Esophagus (tissue), 2 donors: ENCODE results near the gene RBMS3. TPM values are rescaled to one million over a fixed set of nuclear protein-coding genes. Genes with fewer than 3 reads are reported as not detected.

Experiments used
- H3K27ac ChIP-seq, 2 donors: one replicate each; pipeline ENCODE4 v1.5.1; 2013; ENCODE audit warnings: low read depth in 2 of 2, mild to moderate bottlenecking in 2 of 2, inconsistent platforms in 1 of 2, low read length in 1 of 2, moderate library complexity in 1 of 2
- H3K27me3 ChIP-seq, 2 donors: one replicate each; pipeline ENCODE4 v1.6.1; 2013; ENCODE audit warnings: low read length in 2 of 2, control low read depth in 1 of 2, mild to moderate bottlenecking in 1 of 2; ENCODE audit not compliant: insufficient read depth in 2 of 2, control insufficient read depth in 1 of 2
- H3K36me3 ChIP-seq, 2 donors: one replicate each; pipeline ENCODE4 v1.6.1; 2013; ENCODE audit warnings: low read length in 1 of 2; ENCODE audit not compliant: control insufficient read depth in 2 of 2, insufficient read depth in 2 of 2
- H3K4me1 ChIP-seq, 2 donors: one replicate each; pipeline ENCODE4 v1.6.1; 2013; ENCODE audit warnings: low read length in 1 of 2; ENCODE audit not compliant: control insufficient read depth in 2 of 2, insufficient read depth in 2 of 2
- H3K4me3 ChIP-seq, 2 donors: one replicate each; pipeline ENCODE4 v1.5.1; 2013; ENCODE audit warnings: low read length in 2 of 2, mild to moderate bottlenecking in 2 of 2, low read depth in 1 of 2, moderate library complexity in 1 of 2
- H3K9me3 ChIP-seq, 2 donors: one replicate each; pipeline ENCODE4 v1.6.1; 2013; ENCODE audit warnings: mild to moderate bottlenecking in 2 of 2, low read depth in 1 of 2, low read length in 1 of 2, moderate library complexity in 1 of 2; ENCODE audit not compliant: control insufficient read depth in 2 of 2, insufficient read depth in 1 of 2
- WGBS, 2 donors: extraction: QIAGEN DNeasy Blood & Tissue Kit; methylation state at CpG; one replicate each; pipeline ENCODE4 v1.1.7; 2013; 5-methylcytosine and 5-hydroxymethylcytosine counted together
- polyA plus RNA-seq, 2 donors: library from polyadenylated mRNA; stranded (reverse); fragments of 200-250 nt; gene quantifications; one replicate each; pipeline ENCODE4 v1.2.3, GENCODE V29; 2013
- donor health status: healthy with polysubstance abuse.
- donor health status: Bipolar disorder and iron deficiency.

Gene RBMS3
- polyA plus RNA-seq, 2 donors = 1.1 to 1.7 TPM

DNA sequence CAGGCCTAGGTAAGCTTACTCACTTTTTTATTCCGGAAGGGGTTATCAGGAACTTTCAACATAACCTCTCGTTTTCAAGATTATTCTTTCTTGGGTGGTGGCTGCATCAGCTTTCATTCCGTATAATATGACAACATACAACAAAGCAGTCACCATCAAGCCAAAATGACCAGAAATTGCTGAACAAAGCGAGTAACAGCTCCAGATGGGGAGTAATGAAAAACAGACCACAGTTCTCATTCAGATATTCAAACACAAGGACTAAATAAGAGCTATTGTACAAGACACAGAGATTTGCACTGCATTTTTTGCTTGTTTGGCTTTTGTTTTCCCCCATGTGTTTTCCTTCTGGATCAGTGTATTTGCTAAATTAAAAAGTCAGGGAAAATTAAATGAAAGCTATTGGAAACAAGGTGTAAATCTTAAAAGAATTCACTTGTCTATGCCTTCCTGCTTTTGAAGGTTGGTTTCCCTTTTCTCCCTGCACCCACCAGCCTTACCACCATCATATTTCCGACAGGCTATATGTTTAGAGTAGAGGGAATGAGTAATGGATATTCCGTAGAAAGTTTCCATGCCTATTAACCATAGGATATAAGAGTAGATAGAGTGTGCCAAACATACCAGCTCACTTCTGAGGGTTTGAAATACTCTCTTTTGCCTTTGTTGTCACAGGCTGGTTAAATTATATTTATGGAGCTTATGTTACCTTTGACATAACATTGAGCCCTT is 213.6 kb downstream of the RBMS3 start:
- H3K4me3 ChIP-seq = no peak overlapping the region
- H3K4me1 ChIP-seq = no peaks in the 10 kb centered on the region
- H3K27ac ChIP-seq = no peak overlapping the region
- 72 to 74% methylated on average over 6 of the region's 6 CpGs for WGBS, 2 donors
- no peaks in the 10 kb centered on the region for H3K27me3 ChIP-seq
- no peaks in the 10 kb centered on the region for H3K36me3 ChIP-seq
- H3K9me3 ChIP-seq = no peaks in the 10 kb centered on the region

DNA sequence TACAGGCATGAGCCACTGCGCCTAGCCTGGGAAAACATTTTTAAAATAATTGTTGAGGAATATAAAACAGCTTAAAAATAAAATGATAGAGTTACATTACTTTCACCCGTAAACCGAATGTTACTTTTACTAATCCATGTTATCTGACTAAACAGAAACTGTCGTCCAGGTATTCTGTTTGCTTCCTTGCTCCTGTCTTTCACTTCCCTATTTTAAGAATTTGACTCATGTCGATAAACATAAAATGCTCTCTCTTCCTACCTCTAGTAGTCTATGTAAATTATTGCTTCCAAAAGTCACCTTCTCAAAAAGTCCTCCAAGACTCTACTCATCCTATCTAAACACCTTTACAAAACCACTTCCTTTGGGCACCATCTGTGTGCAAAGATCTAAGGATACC is 216.4 kb downstream of the RBMS3 start:
- Histone ChIP-seq H3K27ac (no peak overlapping the region), H3K27me3 (no peaks in the 10 kb centered on the region), H3K4me3 (no peak overlapping the region), H3K4me1 (no peaks in the 10 kb centered on the region), H3K36me3 (no peaks in the 10 kb centered on the region), H3K9me3 (no peaks in the 10 kb centered on the region)
- 86 to 88% methylated on average over 5 of the region's 5 CpGs for WGBS, 2 donors

DNA sequence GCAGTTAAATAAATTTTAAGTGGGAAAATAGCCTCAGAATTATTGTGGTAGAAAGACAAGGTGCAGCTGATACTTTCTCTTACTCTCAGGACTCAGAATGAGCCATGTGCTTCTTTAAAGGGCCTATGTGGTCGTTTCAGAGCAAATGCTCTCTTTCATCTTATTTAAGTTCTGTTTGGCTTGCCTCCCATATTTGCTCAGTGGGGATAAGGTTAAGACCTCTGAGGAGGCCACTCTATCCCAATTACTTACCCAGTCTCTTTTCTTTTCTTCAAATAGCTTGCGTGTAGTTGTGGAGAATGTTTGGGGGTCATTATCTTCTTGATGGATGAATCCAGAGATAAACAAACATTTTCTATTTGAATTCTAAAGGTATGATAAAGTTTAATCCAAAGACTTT is 221.9 kb downstream of the RBMS3 start:
- H3K27ac ChIP-seq = no peak overlapping the region
- H3K27me3 ChIP-seq = no peaks in the 10 kb centered on the region
- no peaks in the 10 kb centered on the region for H3K36me3 ChIP-seq
- H3K9me3 ChIP-seq = no peaks in the 10 kb centered on the region
- WGBS, 2 donors = 54 to 56% methylated on average over 2 of the region's 2 CpGs
- H3K4me3 ChIP-seq = no peak overlapping the region
- no peaks in the 10 kb centered on the region for H3K4me1 ChIP-seq

DNA sequence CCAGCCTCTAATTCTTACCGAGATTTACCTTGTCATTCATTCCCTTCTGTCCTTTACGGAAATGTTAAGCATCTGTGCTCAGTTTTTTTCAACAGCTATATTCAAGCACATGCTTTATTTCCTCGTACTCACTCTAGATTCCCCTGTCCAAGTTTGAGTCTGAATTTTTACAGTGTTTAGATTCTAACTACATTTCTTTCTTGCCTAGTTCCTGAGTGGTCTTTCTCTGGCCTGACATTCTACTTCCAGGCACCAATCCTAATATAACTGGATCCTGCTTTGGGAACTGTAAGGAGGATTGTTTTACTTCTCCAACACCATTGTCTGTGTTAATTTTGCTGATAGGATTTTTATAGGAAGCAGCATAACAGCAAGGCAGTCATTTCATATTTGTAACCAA is 222.4 kb downstream of the RBMS3 start:
- Histone ChIP-seq H3K27me3 (no peaks in the 10 kb centered on the region), H3K4me1 (no peaks in the 10 kb centered on the region), H3K36me3 (no peaks in the 10 kb centered on the region), H3K4me3 (no peak overlapping the region), H3K27ac (no peak overlapping the region), H3K9me3 (no peaks in the 10 kb centered on the region)
- WGBS, 2 donors = 53 to 59% methylated on average over 3 of the region's 3 CpGs

DNA sequence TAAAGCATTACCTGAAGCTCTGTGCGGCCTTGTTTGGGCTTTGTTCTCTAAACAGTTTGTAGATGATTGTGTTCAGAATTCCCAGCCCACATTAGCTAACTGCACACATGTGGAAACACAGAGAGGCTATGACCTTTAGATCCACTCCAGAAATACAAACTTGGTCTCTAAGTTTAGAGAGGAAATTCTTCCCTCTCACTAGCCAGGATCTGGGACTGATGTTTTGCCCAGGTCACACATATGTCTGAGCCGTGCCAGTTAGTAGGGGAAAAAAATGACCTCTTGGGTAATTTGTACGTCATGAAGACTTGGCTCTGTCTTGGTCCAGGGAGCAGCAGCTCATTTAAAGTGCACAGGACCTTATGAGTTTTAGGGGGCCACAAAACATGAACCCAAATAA is 223.1 kb downstream of the RBMS3 start:
- Histone ChIP-seq H3K4me1 (no peaks in the 10 kb centered on the region), H3K4me3 (no peak overlapping the region), H3K27ac (peak overlapping the region in 1 of 2 donors; percentile 10), H3K36me3 (no peaks in the 10 kb centered on the region), H3K27me3 (no peaks in the 10 kb centered on the region), H3K9me3 (no peaks in the 10 kb centered on the region)
- 53 to 58% methylated on average over 3 of the region's 3 CpGs for WGBS, 2 donors

DNA sequence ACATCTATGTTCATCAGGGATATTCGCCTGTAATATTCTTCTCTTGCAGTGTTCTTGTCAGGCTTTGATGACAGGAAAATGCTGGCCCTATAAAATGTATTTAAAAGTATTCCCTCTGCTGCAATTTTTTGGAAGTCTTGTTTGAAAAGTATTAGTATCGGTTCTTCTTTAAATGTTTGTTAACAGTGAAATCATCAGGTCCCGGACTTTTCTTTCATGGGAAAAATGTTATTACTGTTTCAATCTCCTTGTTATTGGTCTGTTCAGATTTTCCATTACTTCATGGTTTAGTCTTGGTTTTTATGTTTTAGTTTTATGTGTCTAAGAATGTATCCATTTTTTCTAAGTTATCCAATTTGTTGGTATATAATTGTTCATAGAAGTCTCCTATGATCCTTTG is 225.6 kb downstream of the RBMS3 start:
- Histone ChIP-seq H3K4me1 (no peaks in the 10 kb centered on the region), H3K27me3 (no peaks in the 10 kb centered on the region), H3K36me3 (no peaks in the 10 kb centered on the region), H3K27ac (no peak overlapping the region), H3K9me3 (no peaks in the 10 kb centered on the region), H3K4me3 (no peak overlapping the region)
- 86 to 93% methylated on average over 3 of the region's 3 CpGs for WGBS, 2 donors

DNA sequence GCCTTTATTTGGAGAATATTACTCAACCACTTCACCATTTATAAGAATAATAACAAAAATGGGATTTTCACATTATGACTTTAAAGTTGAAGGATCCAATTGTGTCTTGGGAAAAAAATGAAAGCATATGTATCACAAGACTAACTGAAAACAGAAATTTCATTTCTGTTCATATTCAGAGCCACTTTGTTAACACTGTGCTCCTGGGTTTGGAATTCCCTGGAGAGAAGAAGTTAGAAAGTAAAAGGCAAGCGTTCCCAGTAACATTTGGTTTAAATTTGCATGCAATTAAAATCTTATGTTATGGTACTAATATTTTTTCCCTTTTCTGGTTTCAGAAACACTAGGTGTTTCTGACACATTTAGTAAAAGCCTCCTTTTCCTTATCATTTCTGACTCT is 230.8 kb downstream of the RBMS3 start:
- WGBS, 2 donors = 70 to 86% methylated on average over 1 of the region's 1 CpG
- H3K9me3 ChIP-seq = no peaks in the 10 kb centered on the region
- no peak overlapping the region for H3K4me3 ChIP-seq
- H3K4me1 ChIP-seq = no peaks in the 10 kb centered on the region
- no peak overlapping the region for H3K27ac ChIP-seq
- H3K36me3 ChIP-seq = no peaks in the 10 kb centered on the region
- no peaks in the 10 kb centered on the region for H3K27me3 ChIP-seq

DNA sequence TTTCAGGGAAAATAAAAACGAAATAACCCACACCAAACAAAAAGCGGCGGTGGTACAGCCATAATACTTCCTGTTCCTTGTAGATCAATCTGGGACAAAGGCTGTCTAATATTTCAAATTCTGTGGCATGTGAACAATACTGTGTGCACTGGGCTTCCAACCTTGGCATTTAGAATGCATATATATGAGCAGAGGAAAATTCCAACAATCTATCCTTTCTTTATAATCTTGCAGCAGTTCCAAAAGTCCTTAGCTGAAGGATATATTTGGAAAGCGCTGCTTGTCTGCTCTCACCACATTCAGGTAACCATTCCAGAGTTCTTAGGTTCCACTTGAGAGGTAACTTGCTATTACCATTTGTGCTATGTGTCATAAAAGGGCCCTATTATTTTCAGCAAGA is 231.8 kb downstream of the RBMS3 start:
- Histone ChIP-seq H3K27me3 (no peaks in the 10 kb centered on the region), H3K9me3 (no peaks in the 10 kb centered on the region), H3K36me3 (no peaks in the 10 kb centered on the region), H3K4me1 (no peaks in the 10 kb centered on the region), H3K27ac (no peak overlapping the region), H3K4me3 (no peak overlapping the region)
- 50 to 67% methylated on average over 4 of the region's 4 CpGs for WGBS, 2 donors

DNA sequence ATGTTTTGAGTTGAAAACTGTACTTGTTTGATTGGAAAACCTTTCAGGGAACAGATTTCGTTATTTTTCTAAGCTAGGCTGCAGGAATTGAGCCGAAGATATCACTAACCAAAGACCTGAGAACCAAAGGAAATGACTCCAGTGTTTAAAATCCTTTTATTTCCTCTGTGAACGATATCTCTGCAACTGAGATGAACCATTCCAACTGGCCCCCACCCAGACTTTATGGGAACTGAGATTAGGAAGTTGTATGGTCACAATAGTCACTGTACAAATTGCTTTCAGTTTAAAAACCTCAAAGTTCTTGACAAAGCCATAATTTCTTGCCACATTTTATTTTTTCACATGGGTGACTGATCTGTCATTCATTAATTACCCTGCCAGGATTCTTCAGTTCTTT is 232.4 kb downstream of the RBMS3 start:
- Histone ChIP-seq H3K36me3 (no peaks in the 10 kb centered on the region), H3K4me3 (no peak overlapping the region), H3K27ac (no peak overlapping the region), H3K9me3 (no peaks in the 10 kb centered on the region), H3K27me3 (no peaks in the 10 kb centered on the region), H3K4me1 (no peaks in the 10 kb centered on the region)
- 34 to 46% methylated on average over 3 of the region's 3 CpGs for WGBS, 2 donors

DNA sequence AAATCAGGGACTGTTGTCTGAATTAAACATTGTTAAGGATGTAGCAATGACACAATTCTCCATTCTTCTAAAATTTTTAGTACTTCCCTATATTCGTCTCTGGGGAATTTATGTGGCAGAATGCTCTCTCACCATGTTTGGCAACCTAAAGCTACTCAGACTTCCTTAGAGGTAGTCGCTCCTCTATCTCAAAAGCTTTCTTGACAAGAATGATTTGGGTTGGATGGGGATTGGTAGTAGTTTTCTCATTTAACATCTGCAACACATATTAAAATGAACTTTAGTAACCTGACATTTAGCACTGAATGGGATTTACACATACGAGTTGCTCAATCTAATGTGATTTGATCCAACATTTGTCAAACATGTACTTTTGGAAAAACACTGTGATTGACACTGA is 233.3 kb downstream of the RBMS3 start:
- H3K9me3 ChIP-seq = no peaks in the 10 kb centered on the region
- H3K27ac ChIP-seq = no peak overlapping the region

More for the DNA sequence above, 233.3 kb downstream of the RBMS3 start:
- Histone ChIP-seq H3K4me1 (no peaks in the 10 kb centered on the region), H3K4me3 (no peak overlapping the region), H3K27me3 (no peaks in the 10 kb centered on the region), H3K36me3 (no peaks in the 10 kb centered on the region)
- 52 to 60% methylated on average over 3 of the region's 3 CpGs for WGBS, 2 donors
